ENCODE measurements around the gene FRYL. TPM values are rescaled to one million over a fixed set of nuclear protein-coding genes. Genes with fewer than 3 reads are reported as not detected.
A peak's percentile ranks its signal among the peaks of the same experiment; 100 is the strongest.
"Not testable (repeated sequence)": the region's sequence is repeated elsewhere in the genome, so short reads cannot be mapped to it uniquely, and the experiment has no call there.

FRYL gene
- total RNA-seq, 1 experiment from 2014 or later = 53.9 TPM

DNA sequence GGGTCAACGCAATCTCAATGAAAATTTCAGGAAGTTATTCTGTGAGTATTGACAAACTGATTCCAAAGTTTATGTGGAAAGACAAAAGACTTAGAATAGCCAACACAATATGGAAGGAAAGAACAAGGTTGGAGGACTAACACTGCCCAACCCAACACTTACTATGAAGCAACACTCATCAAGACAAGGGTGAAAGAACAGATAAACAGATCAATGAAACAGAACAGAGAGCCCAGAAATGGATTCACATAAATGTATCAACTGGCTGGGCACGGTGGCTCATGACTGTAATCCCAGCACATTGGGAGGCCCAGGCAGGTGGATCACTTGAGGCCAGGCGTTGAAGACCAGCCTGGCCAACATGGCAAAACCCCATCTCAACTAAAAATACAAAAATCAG lies 41.2 kb downstream of the FRYL start:
- DNase-seq (ENCODE audit: unreplicated experiment) = no peak
- TF ChIP-seq, protein P1, sequence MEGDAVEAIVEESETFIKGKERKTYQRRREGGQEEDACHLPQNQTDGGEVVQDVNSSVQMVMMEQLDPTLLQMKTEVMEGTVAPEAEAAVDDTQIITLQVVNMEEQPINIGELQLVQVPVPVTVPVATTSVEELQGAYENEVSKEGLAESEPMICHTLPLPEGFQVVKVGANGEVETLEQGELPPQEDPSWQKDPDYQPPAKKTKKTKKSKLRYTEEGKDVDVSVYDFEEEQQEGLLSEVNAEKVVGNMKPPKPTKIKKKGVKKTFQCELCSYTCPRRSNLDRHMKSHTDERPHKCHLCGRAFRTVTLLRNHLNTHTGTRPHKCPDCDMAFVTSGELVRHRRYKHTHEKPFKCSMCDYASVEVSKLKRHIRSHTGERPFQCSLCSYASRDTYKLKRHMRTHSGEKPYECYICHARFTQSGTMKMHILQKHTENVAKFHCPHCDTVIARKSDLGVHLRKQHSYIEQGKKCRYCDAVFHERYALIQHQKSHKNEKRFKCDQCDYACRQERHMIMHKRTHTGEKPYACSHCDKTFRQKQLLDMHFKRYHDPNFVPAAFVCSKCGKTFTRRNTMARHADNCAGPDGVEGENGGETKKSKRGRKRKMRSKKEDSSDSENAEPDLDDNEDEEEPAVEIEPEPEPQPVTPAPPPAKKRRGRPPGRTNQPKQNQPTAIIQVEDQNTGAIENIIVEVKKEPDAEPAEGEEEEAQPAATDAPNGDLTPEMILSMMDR (IDR thresholded peaks at IDR 0.05; ENCODE audit: unreplicated experiment) = no peak
- H3K9me3 Mint-ChIP-seq (ENCODE audit: unreplicated experiment) = no peaks in the 10 kb centered on the region
- H3K27me3 Mint-ChIP-seq (ENCODE audit: insufficient read depth, unreplicated experiment) = no peaks in the 10 kb centered on the region
- H3K4me1 Mint-ChIP-seq (ENCODE audit: insufficient read depth, unreplicated experiment) = peaks cover 9% of the 10 kb centered on the region
- intact Hi-C loops (cut with micrococcal nuclease) = no loop called here
- ChIA-PET CTCF (no interaction called here), POLR2A (interaction anchor here (0.9 kb wide), 1 partner anchor 12 kb away, joined by 4 read pairs; no protein-coding TSS in a partner anchor)
- no peak overlapping the region for H3K27ac Mint-ChIP-seq (ENCODE audit: low read depth, unreplicated experiment)
- BruUV-seq (replicated peaks) = no TSS peak
- no peaks in the 10 kb centered on the region for H3K36me3 Mint-ChIP-seq (ENCODE audit: insufficient read depth, unreplicated experiment)
- H3K4me3 Mint-ChIP-seq (ENCODE audit: unreplicated experiment) = no peak overlapping the region

DNA sequence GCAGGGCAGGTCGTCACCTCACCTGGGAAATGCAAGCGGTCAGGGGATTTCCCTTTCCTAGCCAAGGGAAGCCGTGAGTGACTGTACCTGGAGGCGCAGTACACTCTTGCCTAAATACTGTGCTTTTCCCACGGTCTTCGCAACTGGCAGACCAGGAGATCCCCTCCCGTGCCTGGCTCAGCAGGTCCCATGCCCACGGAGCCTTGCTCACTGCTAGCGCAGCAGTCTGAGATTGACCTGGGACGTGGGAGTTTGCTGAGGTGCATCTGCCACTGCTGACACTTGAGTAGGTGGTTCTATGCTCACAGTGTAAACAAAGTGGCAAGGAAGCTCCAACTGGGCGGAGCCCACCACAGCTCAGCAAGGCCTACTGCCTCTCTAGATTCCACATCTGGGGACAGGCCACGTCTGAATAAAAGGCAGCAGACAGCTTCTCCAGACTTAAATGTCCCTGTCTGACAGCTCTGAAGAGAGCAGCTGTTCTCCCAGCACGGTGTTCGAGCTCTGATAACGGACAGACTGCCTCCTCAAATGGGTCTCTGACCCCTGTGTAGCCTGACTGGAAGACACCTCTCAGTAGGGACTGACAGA lies 51.1 kb downstream of the FRYL start:
- H3K36me3 Mint-ChIP-seq (ENCODE audit: insufficient read depth, unreplicated experiment); H3K4me3 Mint-ChIP-seq (ENCODE audit: unreplicated experiment); BruUV-seq (replicated peaks); DNase-seq (ENCODE audit: unreplicated experiment); intact Hi-C loops (cut with micrococcal nuclease); POLR2A ChIA-PET; H3K9me3 Mint-ChIP-seq (ENCODE audit: unreplicated experiment); H3K27ac Mint-ChIP-seq (ENCODE audit: low read depth, unreplicated experiment); H3K27me3 Mint-ChIP-seq (ENCODE audit: insufficient read depth, unreplicated experiment): not testable (repeated sequence)
- CTCF ChIA-PET = interaction anchor here (0.8 kb wide), 1 partner anchor 29 kb away, joined by 4 read pairs; no protein-coding TSS in a partner anchor
- peaks cover 20% of the 10 kb centered on the region for H3K4me1 Mint-ChIP-seq (ENCODE audit: insufficient read depth, unreplicated experiment)

DNA sequence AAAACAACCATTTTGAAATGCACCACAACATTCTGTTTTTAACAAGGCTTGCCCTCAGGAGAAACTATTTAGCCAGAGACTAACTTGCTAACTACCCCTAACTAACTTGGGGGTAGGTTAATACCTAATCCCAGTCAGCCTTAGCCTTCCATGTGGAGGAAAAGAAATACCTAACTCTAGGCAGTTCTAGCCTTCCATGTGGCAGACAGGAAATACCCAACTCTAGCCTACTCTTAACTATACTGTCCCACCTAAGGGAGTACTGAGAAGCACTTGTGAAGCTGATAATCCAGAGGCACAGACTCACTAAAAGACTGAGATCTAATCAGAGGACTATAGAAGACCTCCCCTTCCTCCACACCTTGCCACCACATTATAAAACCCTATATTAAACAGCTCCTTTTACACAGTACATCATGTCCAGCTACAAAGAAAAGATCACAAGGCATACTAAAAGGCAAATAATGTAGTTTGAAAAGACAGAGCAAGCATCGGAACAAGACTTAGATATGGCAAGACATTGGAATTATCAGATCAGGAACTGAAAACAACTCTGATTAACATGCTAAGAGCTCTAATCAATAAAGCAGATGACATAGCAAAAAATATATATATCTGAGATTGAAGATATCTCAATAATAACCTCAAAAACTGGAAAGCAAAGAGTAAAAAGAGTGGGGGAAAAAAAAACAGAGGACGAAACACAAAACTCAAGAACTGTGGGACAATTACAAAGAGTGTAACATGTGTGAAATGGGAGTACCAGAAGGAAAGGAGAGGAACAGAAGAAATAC lies 52.2 kb downstream of the FRYL start:
- intact Hi-C loops (cut with micrococcal nuclease) = no loop called here
- H3K27me3 Mint-ChIP-seq (ENCODE audit: insufficient read depth, unreplicated experiment) = no peaks in the 10 kb centered on the region
- ChIA-PET POLR2A (interaction anchor here (1.0 to 1.4 kb wide), 4 partner anchors 12 to 52 kb away, joined by 3 to 8 read pairs (median 4); partner anchors contain the start of gene FRYL), CTCF (interaction anchor here (0.6 to 1.2 kb wide), 4 partner anchors 40 to 233 kb away, joined by 3 to 4 read pairs (median 3); no protein-coding TSS in a partner anchor)
- H3K36me3 Mint-ChIP-seq (ENCODE audit: insufficient read depth, unreplicated experiment) = peaks cover 6% of the 10 kb centered on the region
- H3K4me1 Mint-ChIP-seq (ENCODE audit: insufficient read depth, unreplicated experiment) = peaks cover 29% of the 10 kb centered on the region
- H3K9me3 Mint-ChIP-seq (ENCODE audit: unreplicated experiment) = no peaks in the 10 kb centered on the region
- no peak overlapping the region for H3K27ac Mint-ChIP-seq (ENCODE audit: low read depth, unreplicated experiment)
- TF ChIP-seq, protein P1 (IDR thresholded peaks at IDR 0.05; ENCODE audit: unreplicated experiment) = no peak
- BruUV-seq (replicated peaks) = no TSS peak
- H3K4me3 Mint-ChIP-seq (ENCODE audit: unreplicated experiment) = no peak overlapping the region
- DNase-seq (ENCODE audit: unreplicated experiment) = no peak

DNA sequence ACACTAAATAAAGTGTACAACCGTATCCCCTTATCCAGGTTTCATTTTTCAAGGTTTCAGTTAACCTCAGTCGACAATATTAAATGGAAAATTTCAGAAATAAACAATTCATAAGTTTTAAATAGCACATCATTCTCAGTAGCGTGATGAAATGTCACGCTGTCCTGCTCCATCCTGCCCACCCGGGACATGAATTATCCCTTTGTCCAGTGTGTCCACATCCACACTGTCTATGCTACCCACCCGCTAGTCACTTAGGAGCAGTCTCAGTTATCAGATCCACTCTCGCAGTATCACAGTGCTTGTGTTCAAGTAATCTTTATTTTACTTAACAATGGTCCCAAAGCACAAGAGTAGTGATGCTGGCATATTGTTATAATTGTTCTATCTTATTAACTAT lies 54.7 kb downstream of the FRYL start:
- no peaks in the 10 kb centered on the region for H3K27me3 Mint-ChIP-seq (ENCODE audit: insufficient read depth, unreplicated experiment)
- no TSS peak for BruUV-seq (replicated peaks)
- H3K27ac Mint-ChIP-seq (ENCODE audit: low read depth, unreplicated experiment) = peak overlapping the region; percentile 92
- H3K9me3 Mint-ChIP-seq (ENCODE audit: unreplicated experiment) = no peaks in the 10 kb centered on the region
- no peak for DNase-seq (ENCODE audit: unreplicated experiment)
- peaks cover 32% of the 10 kb centered on the region for H3K4me1 Mint-ChIP-seq (ENCODE audit: insufficient read depth, unreplicated experiment)
- peaks cover 6% of the 10 kb centered on the region for H3K36me3 Mint-ChIP-seq (ENCODE audit: insufficient read depth, unreplicated experiment)
- no peak overlapping the region for H3K4me3 Mint-ChIP-seq (ENCODE audit: unreplicated experiment)
- ChIA-PET CTCF (interaction anchor here (1.1 kb wide), 1 partner anchor 16 kb away, joined by 4 read pairs; no protein-coding TSS in a partner anchor), POLR2A (interaction anchor here (1.7 kb wide), 1 partner anchor 25 kb away, joined by 4 read pairs; no protein-coding TSS in a partner anchor)
- TF ChIP-seq, protein P1 (IDR thresholded peaks at IDR 0.05; ENCODE audit: unreplicated experiment) = no peak
- intact Hi-C loops (cut with micrococcal nuclease) = no loop called here
